ENCODE measurements around the gene SRRM3. TPM values are rescaled to one million over a fixed set of nuclear protein-coding genes. Genes with fewer than 3 reads are reported as not detected.
"Not testable (repeated sequence)": the region's sequence is repeated elsewhere in the genome, so short reads cannot be mapped to it uniquely, and the experiment has no call there.

The SRRM3 gene
- total RNA-seq, 4 donors from 2014 or later = 8.0 to 22.4 (median 10.8) TPM

GRCh38 chr7:76241141-76241540 is 39.4 kb downstream of the SRRM3 start:
- Histone ChIP-seq H3K36me3 (no peaks in the 10 kb centered on the region), H3K27ac (no peak overlapping the region), H3K4me3 (no peak overlapping the region), H3K4me1 (peaks cover 0 to 9% (median 0%) of the 10 kb centered on the region in 3 donors), H3K27me3 (peaks cover 0 to 23% (median 0%) of the 10 kb centered on the region in 4 donors), H3K9me3 (no peaks in the 10 kb centered on the region)
- intact Hi-C loops (cut with DNase I) = no loop called here
- no peak for DNase-seq
- TF ChIP-seq POLR2A (IDR thresholded peaks at IDR 0.05) = no peak
- WGBS, 2 donors = 52 to 80% methylated on average over 1 to 2 of the region's 5 CpGs

GRCh38 chr7:76242517-76243063 is 40.9 kb downstream of the SRRM3 start:
- H3K27ac ChIP-seq; H3K9me3 ChIP-seq; H3K27me3 ChIP-seq; H3K4me3 ChIP-seq; intact Hi-C loops (cut with DNase I); DNase-seq; H3K4me1 ChIP-seq; H3K36me3 ChIP-seq: not testable (repeated sequence)
- WGBS, 2 donors = 92 to 96% methylated on average over 5 of the region's 5 CpGs

GRCh38 chr7:76244781-76245391 is 43.2 kb downstream of the SRRM3 start:
- H3K4me1 ChIP-seq = peaks cover 0 to 10% (median 0%) of the 10 kb centered on the region in 3 donors
- H3K27ac ChIP-seq = no peak overlapping the region
- H3K9me3 ChIP-seq = no peaks in the 10 kb centered on the region
- intact Hi-C loops (cut with DNase I) = no loop called here
- H3K27me3 ChIP-seq = no peaks in the 10 kb centered on the region
- no peaks in the 10 kb centered on the region for H3K36me3 ChIP-seq
- no peak overlapping the region for H3K4me3 ChIP-seq
- no peak for DNase-seq
- WGBS, 2 donors = 20 to 28% methylated on average over 3 of the region's 3 CpGs
- TF ChIP-seq CTCF (IDR thresholded peaks at IDR 0.05) (no peak), POLR2A (IDR thresholded peaks at IDR 0.05) (no peak)

GRCh38 chr7:76246804-76247389 is 45.2 kb downstream of the SRRM3 start:
- no peaks in the 10 kb centered on the region for H3K27me3 ChIP-seq
- DNase-seq = no peak
- no peak for TF ChIP-seq CTCF (IDR thresholded peaks at IDR 0.05)
- TF ChIP-seq POLR2A (IDR thresholded peaks at IDR 0.05) = no peak
- H3K27ac ChIP-seq = no peak overlapping the region
- no peaks in the 10 kb centered on the region for H3K36me3 ChIP-seq
- 63 to 69% methylated on average over 3 to 5 of the region's 5 CpGs for WGBS, 2 donors
- H3K4me1 ChIP-seq = peaks cover 0 to 23% (median 0%) of the 10 kb centered on the region in 3 donors
- H3K4me3 ChIP-seq = no peak overlapping the region
- intact Hi-C loops (cut with DNase I) = no loop called here
- H3K9me3 ChIP-seq = no peaks in the 10 kb centered on the region

- TF ChIP-seq CTCF (IDR thresholded peaks at IDR 0.05) = no peak
- TF ChIP-seq POLR2A (IDR thresholded peaks at IDR 0.05) = no peak
- H3K27ac ChIP-seq = no peak overlapping the region
- intact Hi-C loops (cut with DNase I) = no loop called here
- peaks cover 0 to 23% (median 0%) of the 10 kb centered on the region in 3 donors for H3K4me1 ChIP-seq
- no peak overlapping the region for H3K4me3 ChIP-seq
- WGBS, 2 donors = 80 to 90% methylated on average over 4 to 7 of the region's 10 CpGs
- H3K27me3 ChIP-seq = no peaks in the 10 kb centered on the region
- no peaks in the 10 kb centered on the region for H3K9me3 ChIP-seq
- no peak for DNase-seq
- H3K36me3 ChIP-seq = no peaks in the 10 kb centered on the region
Measured at GRCh38 chr7:76247938-76248337, 46.2 kb downstream of the SRRM3 start.

- Histone ChIP-seq H3K27ac (no peak overlapping the region), H3K36me3 (no peaks in the 10 kb centered on the region), H3K4me1 (peaks cover 0 to 23% (median 0%) of the 10 kb centered on the region in 3 donors), H3K4me3 (no peak overlapping the region), H3K27me3 (no peaks in the 10 kb centered on the region), H3K9me3 (no peaks in the 10 kb centered on the region)
- WGBS, 2 donors = 82 to 88% methylated on average over 6 of the region's 6 CpGs
- no peak for DNase-seq
- TF ChIP-seq POLR2A (IDR thresholded peaks at IDR 0.05) (no peak), CTCF (IDR thresholded peaks at IDR 0.05) (no peak)
- intact Hi-C loops (cut with DNase I) = no loop called here
Measured at GRCh38 chr7:76252021-76252420, 50.3 kb downstream of the SRRM3 start.

All from esophagus squamous epithelium (tissue), 5 donors.